ENCODE measurements around the gene CDC37L1. TPM values are rescaled to one million over a fixed set of nuclear protein-coding genes. Genes with fewer than 3 reads are reported as not detected.
"Not testable (repeated sequence)": the region's sequence is repeated elsewhere in the genome, so short reads cannot be mapped to it uniquely, and the experiment has no call there.

CDC37L1 gene
- total RNA-seq, 1 donor from 2014 or later: 21.8 TPM

GRCh38 chr9:4746278-4747030, 67.1 kb downstream of the CDC37L1 start:
- no peak for DNase-seq (ENCODE audit: low read depth)
- TF ChIP-seq CTCF (conservative IDR thresholded peaks at IDR 0.05; ENCODE audit: low read depth, low read length): no peak
- H3K4me3 ChIP-seq (ENCODE audit: low read depth, low read length): no peak overlapping the region

- TF ChIP-seq CTCF (conservative IDR thresholded peaks at IDR 0.05; ENCODE audit: low read depth, low read length): no peak
- DNase-seq (ENCODE audit: low read depth): no peak
- H3K4me3 ChIP-seq (ENCODE audit: low read depth, low read length): no peak overlapping the region
Observed at GRCh38 chr9:4748612-4749011, 69.2 kb downstream of the CDC37L1 start.

- TF ChIP-seq CTCF (conservative IDR thresholded peaks at IDR 0.05; ENCODE audit: low read depth, low read length): peak; percentile 65
- H3K4me3 ChIP-seq (ENCODE audit: low read depth, low read length): no peak overlapping the region
- no peak for DNase-seq (ENCODE audit: low read depth)
Observed at GRCh38 chr9:4750023-4750673, 70.8 kb downstream of the CDC37L1 start.

GRCh38 chr9:4754530-4754929, 75.2 kb downstream of the CDC37L1 start:
- not testable (repeated sequence) for DNase-seq (ENCODE audit: low read depth); H3K4me3 ChIP-seq (ENCODE audit: low read depth, low read length)

GRCh38 chr9:4755026-4755609, 75.7 kb downstream of the CDC37L1 start:
- no peak for DNase-seq (ENCODE audit: low read depth)
- no peak overlapping the region for H3K4me3 ChIP-seq (ENCODE audit: low read depth, low read length)
- TF ChIP-seq CTCF (conservative IDR thresholded peaks at IDR 0.05; ENCODE audit: low read depth, low read length): no peak

- TF ChIP-seq CTCF (conservative IDR thresholded peaks at IDR 0.05; ENCODE audit: low read depth, low read length): no peak
- no peak overlapping the region for H3K4me3 ChIP-seq (ENCODE audit: low read depth, low read length)
- peak; percentile 58 for DNase-seq (ENCODE audit: low read depth)
Observed at GRCh38 chr9:4756420-4756819, 77.1 kb downstream of the CDC37L1 start.

Other genes with a start within 250 kb of the CDC37L1 start
- 9.8 and 32.1 TPM in 2 replicates for gene SLC1A1, start 189.1 kb upstream of the CDC37L1 start, total RNA-seq
- gene PLPP6, start 17.3 kb upstream of the CDC37L1 start, total RNA-seq: 4.2 and 4.7 TPM in 2 replicates
- 0.92 and 1.7 TPM in 2 replicates for gene SPATA6L, start 13.1 kb upstream of the CDC37L1 start, total RNA-seq
- gene AK3, start 61.6 kb downstream of the CDC37L1 start, total RNA-seq: 49.1 and 59.4 TPM in 2 replicates
- gene RCL1, start 113.4 kb downstream of the CDC37L1 start, total RNA-seq: 16.9 and 23.4 TPM in 2 replicates

Data from epithelial cell of proximal tubule (primary cell).